CD4-positive, alpha-beta T cell treated with Interleukin-15 for 1 hour (primary cell): ENCODE measurements around the gene KIAA1755.

Source experiments
- DNase-seq: peaks from one replicate; pipeline ENCODE4 v3.0.0-alpha.2; 2020

Gene KIAA1755

DNA sequence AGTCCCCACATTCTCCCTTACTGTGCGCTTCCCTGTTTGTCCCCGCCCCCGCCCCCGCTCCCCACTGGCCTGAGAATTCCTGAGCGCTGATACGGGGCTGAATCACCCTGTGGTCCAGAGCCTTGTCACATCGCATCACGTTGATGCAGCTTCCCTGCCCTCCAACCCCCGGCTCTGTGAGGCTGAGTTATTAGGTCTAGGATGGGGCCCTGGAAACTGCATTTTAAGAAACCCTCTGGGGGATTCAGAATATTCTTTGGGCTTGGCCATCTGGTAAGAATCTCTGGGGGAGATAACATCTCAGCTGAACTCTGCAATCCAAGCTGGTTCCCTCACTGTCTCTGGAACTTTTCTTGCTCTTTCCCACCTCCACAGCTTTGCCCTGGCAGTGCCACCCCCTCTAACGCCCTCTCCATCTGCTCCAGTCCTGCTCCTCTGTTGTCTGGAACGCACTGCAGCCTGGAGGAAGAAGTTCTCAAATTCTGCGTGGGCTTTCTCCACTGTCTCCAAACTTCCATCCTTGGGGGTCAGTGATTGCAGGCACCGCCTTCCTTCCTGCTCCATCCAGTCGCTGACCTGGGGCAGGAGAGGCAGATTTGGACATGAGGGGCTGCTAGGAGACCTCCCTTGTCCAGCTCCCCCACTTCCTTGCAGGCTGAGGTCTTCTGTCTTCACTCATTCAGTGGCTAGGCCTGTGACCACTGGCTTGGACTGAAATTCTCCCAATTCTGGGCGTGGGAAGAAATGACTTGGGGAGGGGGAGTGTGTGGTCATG lies 42.6 kb downstream of the KIAA1755 start:
- DNase-seq: no peak

GRCh38 chr20:38216746-38217595 lies 43.6 kb downstream of the KIAA1755 start:
- no peak for DNase-seq

DNA sequence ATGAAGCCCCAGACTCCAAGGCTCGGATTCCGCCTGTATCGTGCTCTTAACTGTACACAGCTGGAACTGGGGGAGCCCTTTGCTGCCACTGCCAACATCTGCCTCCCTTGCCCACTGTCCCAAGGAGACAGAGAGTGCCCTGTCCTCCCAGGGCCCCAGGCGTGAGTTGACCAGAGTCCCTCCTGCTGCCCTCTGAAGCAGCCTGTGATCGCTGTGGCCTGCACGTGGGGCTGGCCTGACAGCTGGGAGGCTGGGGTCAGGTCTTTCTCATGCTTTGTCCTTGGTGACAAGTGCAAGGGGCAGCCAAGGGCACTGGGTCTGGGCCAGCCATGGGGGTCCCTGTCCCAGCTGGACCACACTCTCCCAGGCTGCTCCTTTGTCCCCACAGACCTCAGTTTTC lies 44.3 kb downstream of the KIAA1755 start:
- DNase-seq: no peak

DNA sequence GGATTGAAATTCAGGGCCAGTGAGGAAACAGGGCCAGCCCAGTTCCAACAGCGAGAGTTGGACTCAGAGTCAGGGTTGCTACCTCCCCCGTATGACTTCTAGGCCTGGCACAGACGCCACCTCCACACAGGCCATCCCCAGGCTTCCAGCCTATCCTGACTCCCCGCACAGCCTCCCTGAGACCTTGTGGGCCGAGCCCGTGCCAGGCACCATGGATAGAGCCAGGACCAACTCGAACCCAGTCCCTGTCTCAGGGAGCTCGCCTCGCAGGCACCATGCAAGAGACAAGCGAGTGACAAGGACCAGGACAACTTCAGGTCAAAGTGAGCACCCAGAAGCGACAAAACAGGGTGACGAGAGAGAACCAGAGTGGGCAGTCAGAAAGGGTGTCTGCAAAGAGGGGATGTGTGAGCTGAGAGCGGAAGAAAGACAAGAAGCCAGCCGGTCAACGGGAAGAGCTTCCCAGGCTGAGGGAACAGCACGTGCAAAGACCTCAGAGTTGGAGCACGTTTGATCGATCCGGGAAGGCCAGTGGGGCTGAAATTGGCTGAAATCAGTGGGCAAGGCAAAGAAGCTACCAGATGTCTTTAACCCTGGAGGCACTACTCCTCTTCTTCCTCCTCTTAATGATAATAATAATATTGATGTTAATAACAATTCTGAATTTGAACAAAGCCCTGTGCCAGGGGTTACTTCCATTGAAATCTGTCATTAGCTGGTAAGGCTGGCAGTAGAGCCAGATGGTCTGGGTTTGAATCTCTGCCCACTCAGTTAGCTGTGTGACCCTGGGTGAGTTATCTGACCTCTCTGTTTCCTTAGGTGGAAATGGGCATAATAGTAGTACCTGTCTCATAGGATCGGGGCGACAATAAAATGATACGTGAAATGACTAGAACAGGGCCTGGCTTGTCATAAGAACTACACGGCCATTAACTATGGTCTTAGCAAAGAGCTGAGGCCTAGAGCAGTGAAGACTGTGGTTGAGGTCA lies 45.0 kb downstream of the KIAA1755 start:
- DNase-seq: no peak

DNA sequence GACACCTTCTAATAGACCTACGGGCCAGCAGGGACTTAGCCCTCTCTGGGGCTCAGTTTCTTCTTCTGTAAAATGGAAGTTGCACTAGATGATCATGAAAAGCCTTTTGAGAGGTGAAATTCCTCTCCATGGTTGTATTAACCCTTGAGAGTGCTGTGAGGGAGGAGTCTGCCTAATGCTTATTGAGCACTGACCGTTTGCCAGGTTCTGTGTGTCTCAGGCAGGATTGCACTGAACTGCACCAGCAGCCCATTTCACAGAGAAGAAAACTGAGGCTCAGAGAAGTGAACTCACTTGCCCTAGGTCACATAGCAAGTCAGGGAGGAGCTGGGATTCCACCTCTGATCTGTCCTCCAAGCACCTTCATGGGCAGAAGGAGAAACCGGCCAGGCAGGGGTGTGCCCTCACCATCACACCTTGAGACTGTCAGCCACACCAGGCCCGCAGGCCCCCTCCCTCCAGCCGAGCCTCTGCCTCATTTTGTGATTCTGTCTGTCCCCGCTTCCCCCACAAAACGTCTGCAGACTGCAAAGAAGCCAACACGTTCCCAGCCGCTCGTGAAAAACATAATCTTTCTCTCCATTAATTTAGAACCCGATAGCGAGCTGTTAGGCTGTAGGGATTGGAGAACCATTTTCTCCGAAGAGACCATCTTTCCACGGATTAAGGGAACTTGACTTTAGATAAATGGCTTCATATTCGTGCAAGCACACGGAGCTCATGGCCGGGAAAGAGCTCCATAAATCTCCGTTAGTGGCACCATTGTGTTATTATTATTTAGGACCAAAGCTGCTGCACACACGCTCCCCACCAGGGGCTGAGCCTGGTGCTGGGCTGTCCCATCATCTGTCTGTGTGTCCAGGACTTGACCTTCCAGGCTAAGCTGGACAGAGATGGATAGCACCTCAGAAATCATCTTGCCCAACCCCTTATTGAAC lies 46.0 kb downstream of the KIAA1755 start:
- DNase-seq: no peak

DNA sequence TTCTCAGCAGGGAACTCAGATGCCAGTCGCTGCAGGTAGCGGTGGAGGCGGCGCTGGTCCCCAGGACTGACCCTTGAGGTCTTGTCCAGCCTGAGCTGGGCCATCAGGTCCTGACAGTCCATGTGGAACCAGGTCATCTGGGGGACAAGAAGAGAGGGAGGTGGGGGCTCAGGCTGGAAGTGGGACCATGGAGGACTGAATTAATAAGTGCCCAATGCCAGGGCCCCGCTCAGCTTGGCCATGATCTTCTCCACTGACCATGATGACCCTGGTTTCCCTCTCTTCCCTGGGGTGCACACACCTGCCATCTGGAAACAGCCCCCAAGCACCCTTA lies 47.0 kb downstream of the KIAA1755 start:
- DNase-seq: no peak

DNA sequence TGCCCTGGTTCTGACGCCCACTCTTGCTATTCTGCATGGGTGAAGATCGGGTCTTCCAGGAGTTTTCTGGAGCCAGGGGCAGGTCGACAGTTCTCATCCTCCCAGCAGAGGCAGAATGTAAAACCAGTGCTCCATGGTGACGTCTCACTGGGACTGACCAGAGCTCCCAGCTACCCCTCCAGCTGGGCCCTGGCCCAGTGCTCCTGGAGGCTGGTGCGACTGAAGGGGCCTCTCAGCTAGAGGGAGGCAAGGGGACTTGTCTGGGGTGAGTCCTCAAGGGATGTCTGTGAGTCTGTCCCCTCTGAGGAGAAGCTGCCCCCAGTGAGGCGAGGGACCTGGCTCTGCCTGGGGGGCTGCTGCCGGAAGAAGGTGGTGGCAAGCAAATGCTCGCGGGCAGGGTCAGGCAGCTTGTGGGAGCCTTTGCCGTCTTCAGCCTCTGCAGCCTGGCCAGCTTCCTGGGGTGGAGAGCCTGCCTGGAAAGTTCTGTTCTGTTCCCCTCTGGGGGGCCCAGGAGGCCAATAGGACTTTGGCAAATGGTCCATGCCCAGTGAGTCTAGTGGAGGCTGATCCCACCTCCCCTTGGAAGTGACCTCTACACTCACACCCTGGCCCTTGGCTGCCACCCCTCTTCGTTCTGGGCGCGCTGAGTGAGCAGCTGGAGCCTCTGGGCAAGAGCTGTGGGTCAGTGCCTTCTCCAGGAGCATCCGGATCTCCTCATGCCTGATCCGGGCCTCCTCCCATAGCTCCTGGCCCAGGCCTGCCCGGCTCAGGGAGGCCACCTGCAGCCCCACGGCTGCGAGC lies 47.5 kb downstream of the KIAA1755 start:
- no peak for DNase-seq

DNA sequence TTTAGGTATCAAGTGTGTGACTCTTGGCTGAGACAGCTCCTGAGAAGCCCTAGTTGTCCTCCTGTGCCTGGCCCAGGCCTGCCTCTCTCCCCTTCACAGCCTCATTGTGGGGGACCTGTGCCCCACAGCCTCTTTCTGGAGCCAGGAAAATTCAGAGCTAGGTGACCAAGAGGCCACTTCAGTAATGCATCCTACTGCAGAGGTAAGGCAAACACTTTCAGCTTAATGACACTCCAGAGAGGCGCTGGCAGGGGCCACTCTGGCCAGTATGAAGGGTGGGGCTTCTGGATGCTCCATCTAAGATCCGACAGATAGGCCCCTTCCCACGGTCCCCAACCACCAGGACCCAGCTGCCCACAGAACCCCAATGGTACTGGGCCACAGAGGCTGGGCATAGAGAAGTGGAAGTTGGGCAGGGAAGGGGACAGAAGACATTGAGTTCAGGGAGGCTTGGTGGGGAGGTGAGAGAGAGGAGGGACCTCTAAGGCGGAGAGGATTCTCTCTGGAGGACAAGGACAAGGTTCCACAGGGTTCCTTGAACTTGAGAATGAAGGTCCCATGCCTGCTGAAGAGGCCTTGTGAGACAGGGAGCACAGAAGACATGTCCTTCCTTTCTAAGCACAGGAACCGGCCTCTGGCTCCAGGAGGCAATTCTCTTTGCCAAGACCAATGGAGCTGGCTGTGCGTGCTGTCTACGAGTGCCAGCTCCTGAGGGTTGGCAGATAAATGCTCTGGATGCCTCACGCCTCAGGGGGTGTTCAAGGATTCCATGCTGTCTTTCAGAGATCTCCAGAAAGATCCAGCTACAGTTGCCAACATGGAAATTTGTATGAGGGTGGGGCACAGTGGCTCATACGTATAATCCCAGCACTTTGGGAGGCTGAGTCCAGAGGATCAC lies 49.1 kb downstream of the KIAA1755 start:
- DNase-seq: no peak

GRCh38 chr20:38210741-38211140 lies 49.8 kb downstream of the KIAA1755 start:
- DNase-seq: no peak

DNA sequence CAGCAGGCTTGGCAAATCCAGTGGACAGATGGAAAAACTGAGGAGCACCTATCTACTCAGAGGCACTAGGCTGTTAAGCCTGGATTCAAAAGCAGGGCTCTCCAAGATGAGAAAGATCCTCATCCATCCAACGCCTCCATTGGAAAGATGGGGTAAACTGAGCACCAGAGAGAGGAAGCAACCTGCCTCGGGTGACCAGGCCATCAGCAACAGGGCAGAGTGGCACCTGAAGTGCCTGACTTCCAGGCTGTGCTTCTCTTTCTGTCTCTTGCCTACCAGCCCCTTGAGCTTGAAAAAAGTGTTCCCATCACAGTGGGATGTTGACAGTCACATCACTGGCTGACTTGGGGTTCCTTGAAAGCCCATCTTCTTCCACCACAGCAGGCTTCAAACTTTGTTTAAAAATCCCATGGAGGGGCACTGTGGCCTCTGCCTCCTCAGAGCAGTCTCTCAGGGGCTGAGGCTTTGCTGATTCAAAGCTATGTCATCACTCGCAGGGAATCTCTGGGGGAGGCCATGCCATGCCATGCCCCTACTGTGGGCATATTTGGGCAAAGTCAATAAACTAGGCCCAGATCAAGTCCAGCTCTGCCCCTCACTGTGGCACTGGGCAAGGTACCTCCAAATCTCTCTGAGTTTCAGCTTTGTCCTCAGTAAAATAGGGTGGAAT lies 50.7 kb downstream of the KIAA1755 start:
- no peak for DNase-seq

- no peak for DNase-seq
Measured at GRCh38 chr20:38209054-38209675, 51.4 kb downstream of the KIAA1755 start.

GRCh38 chr20:38208523-38208922 lies 52.0 kb downstream of the KIAA1755 start:
- no peak for DNase-seq

GRCh38 chr20:38208088-38208487 lies 52.4 kb downstream of the KIAA1755 start:
- no peak for DNase-seq

DNA sequence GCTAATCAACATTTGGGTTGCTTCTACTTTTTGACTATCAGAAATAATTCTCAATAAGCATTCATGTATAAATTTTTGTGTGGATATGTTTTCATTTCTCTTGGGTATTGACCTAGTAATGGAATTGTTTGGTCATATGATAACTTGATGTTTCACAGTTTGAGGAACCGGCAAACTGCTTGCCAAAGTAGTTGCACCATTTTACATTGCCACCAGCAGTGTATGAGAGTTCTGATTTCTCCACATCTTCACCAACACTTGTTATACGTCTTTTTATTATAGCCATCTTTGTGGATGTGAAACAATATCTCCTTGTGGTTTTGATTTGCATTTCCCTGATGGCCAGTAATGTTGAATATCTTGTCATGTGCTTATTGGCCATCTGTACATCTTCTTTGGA lies 52.9 kb downstream of the KIAA1755 start:
- no peak for DNase-seq

DNA sequence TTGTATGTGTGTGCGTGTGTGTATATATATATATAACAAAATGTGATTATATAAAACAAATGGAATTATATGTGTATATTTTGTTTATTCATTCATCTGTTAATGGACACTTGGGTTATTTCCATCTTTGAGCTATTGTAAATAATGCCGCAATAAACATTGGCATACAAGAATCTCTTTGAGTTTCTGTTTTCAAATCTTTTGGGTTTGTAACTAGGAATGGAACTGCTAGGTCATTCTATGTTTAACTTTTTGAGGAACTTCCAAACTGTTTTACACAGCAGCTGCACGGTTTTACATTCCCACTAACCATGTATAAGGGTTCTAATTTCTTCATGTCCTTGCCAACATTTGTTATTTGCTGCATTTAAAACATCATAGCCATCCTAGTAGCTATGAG lies 55.5 kb downstream of the KIAA1755 start:
- no peak for DNase-seq

DNA sequence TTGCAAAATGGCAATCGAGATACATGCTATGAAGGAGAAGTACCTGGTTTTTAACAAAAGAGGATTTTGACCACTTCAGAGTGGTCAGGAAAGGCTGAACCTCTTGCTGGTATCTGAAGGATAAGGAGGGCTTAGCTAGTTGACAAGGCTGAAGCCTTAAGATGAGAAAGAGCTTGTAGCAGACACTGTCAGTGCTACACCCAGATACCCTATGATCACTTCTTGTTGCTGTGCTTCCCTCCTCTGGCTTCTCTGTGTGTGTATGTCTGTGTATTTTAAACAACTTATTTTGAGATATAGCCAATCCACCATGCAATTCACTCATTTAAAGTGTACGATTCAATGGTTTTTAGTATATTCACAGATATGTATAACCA lies 56.6 kb downstream of the KIAA1755 start:
- no peak for DNase-seq

GRCh38 chr20:38203337-38203980 lies 57.1 kb downstream of the KIAA1755 start:
- no peak for DNase-seq

GRCh38 chr20:38202982-38203293 lies 57.6 kb downstream of the KIAA1755 start:
- no peak for DNase-seq
